H9 (cell line): Measurements from ENCODE around the gene LPP. TPM values are rescaled to one million over a fixed set of nuclear protein-coding genes. Genes with fewer than 3 reads are reported as not detected.

Experiments
- DNase-seq: peaks from one replicate; pipeline ENCODE4 v3.0.0-alpha.2; 2017
- H2AFZ ChIP-seq: one replicate; pipeline ENCODE4 v1.6.1; 2013; ENCODE audit warnings: mild to moderate bottlenecking, low read length, control low read depth, moderate library complexity
- H2AK5ac ChIP-seq: 2 replicates; pipeline ENCODE4 v1.6.1; 2013; ENCODE audit warnings: low read length, control low read depth, mixed read lengths; ENCODE audit not compliant: insufficient read length
- H2BK120ac ChIP-seq: one replicate; pipeline ENCODE4 v1.6.1; 2013; ENCODE audit warnings: low read depth, mild to moderate bottlenecking, low read length, control low read depth, inconsistent platforms; ENCODE audit not compliant: poor library complexity, severe bottlenecking
- H2BK12ac ChIP-seq: 2 replicates; pipeline ENCODE4 v1.6.1; 2013; ENCODE audit warnings: low read length, control low read depth, mixed read lengths, low read depth; ENCODE audit not compliant: insufficient read length
- H2BK15ac ChIP-seq: 2 replicates; pipeline ENCODE4 v1.6.1; 2013; ENCODE audit warnings: low read depth, low read length, control low read depth
- H2BK20ac ChIP-seq: one replicate; pipeline ENCODE4 v1.6.1; 2013; ENCODE audit warnings: low read depth, mild to moderate bottlenecking, low read length, control low read depth, inconsistent platforms; ENCODE audit not compliant: poor library complexity, severe bottlenecking
- H2BK5ac ChIP-seq: 2 replicates; pipeline ENCODE4 v1.6.1; 2013; ENCODE audit warnings: low read length, control low read depth, mixed read lengths; ENCODE audit not compliant: insufficient read length
- H3K14ac ChIP-seq: 2 replicates; pipeline ENCODE4 v1.6.1; 2013; ENCODE audit warnings: low read length, control low read depth; ENCODE audit not compliant: insufficient read depth
- H3K18ac ChIP-seq: 2 replicates; pipeline ENCODE4 v1.6.1; 2013; ENCODE audit warnings: low read depth, mild to moderate bottlenecking, mixed read lengths, low read length, control low read depth; ENCODE audit not compliant: insufficient read length
- H3K23ac ChIP-seq: 2 replicates; pipeline ENCODE4 v1.6.1; 2013; ENCODE audit warnings: low read length, control low read depth, mixed read lengths, low read depth; ENCODE audit not compliant: insufficient read length
- H3K23me2 ChIP-seq: 2 replicates; pipeline ENCODE4 v1.6.1; 2013; ENCODE audit warnings: low read depth, mild to moderate bottlenecking, mixed read lengths, low read length, control low read depth; ENCODE audit not compliant: insufficient read length, poor library complexity, severe bottlenecking
- H3K27ac ChIP-seq: 2 replicates; pipeline ENCODE4 v1.5.1; 2013; ENCODE audit warnings: low read length, control low read depth, mixed read lengths, low read depth; ENCODE audit not compliant: insufficient read length
- H3K27me3 ChIP-seq: 2 replicates; pipeline ENCODE4 v1.6.1; 2013; ENCODE audit warnings: low read length, control low read depth, inconsistent platforms; ENCODE audit not compliant: insufficient read depth
- H3K4ac ChIP-seq: 2 replicates; pipeline ENCODE4 v1.6.1; 2013; ENCODE audit warnings: low read depth, mild to moderate bottlenecking, control low read depth, inconsistent platforms, low read length, moderate library complexity
- H3K4me1 ChIP-seq: 2 replicates; pipeline ENCODE4 v1.6.1; 2013; ENCODE audit warnings: low read length, control low read depth, inconsistent platforms; ENCODE audit not compliant: insufficient read depth
- H3K4me2 ChIP-seq: 2 replicates; pipeline ENCODE4 v1.6.1; 2013; ENCODE audit warnings: low read length, control low read depth, mixed read lengths; ENCODE audit not compliant: insufficient read length, insufficient read depth
- H3K56ac ChIP-seq: 2 replicates; pipeline ENCODE4 v1.6.1; 2013; ENCODE audit warnings: low read depth, mild to moderate bottlenecking, mixed read lengths, low read length, control low read depth; ENCODE audit not compliant: insufficient read length
- H3K79me1 ChIP-seq: 2 replicates; pipeline ENCODE4 v1.6.1; 2013; ENCODE audit warnings: low read depth, mild to moderate bottlenecking, moderate library complexity, low read length, control low read depth, inconsistent platforms; ENCODE audit not compliant: insufficient read depth, poor library complexity, severe bottlenecking
- H3K79me2 ChIP-seq: 2 replicates; pipeline ENCODE4 v1.6.1; 2013; ENCODE audit warnings: low read length, control low read depth, inconsistent platforms; ENCODE audit not compliant: insufficient read depth
- H3K9ac ChIP-seq: 2 replicates; pipeline ENCODE4 v1.6.1; 2013; ENCODE audit warnings: low read length, control low read depth, mixed read lengths; ENCODE audit not compliant: insufficient read length; ENCODE audit errors: extremely low read depth
- H3K9me3 ChIP-seq: one replicate; pipeline ENCODE4 v1.6.1; 2013; ENCODE audit warnings: low read depth, low read length, inconsistent platforms; ENCODE audit not compliant: control insufficient read depth
- H3T11ph ChIP-seq: one replicate; pipeline ENCODE4 v1.6.1; 2013; ENCODE audit warnings: mild to moderate bottlenecking, low read length, control low read depth, inconsistent platforms
- H4K20me1 ChIP-seq: one replicate; pipeline ENCODE4 v1.6.1; 2013; ENCODE audit not compliant: control insufficient read depth, insufficient read length, insufficient read depth
- H4K5ac ChIP-seq: 2 replicates; pipeline ENCODE4 v1.6.1; 2013; ENCODE audit warnings: low read depth, mild to moderate bottlenecking, mixed read lengths, low read length, control low read depth; ENCODE audit not compliant: insufficient read length
- H4K8ac ChIP-seq: replicated peaks from 2 replicates; pipeline ENCODE4 v1.6.1; 2013; ENCODE audit warnings: low read length, control low read depth, mixed read lengths, low read depth; ENCODE audit not compliant: insufficient read length
- H4K91ac ChIP-seq: 2 replicates; pipeline ENCODE4 v1.6.1; 2013; ENCODE audit warnings: low read depth, mild to moderate bottlenecking, moderate library complexity, mixed read lengths, low read length, control low read depth; ENCODE audit not compliant: insufficient read length
- H3K27ac Mint-ChIP-seq, 3 experiments: 2 replicates in 2 of 3; 3 replicates in 1 of 3; pipeline ENCODE4 v1.8.0; 2020 to 2021; ENCODE audit warnings: mixed read lengths in 3 of 3, mild to moderate bottlenecking in 1 of 3, moderate library complexity in 1 of 3
- H3K27me3 Mint-ChIP-seq: 2 replicates; pipeline ENCODE4 v1.8.0; 2021; ENCODE audit warnings: low read depth, mild to moderate bottlenecking, moderate library complexity, mixed read lengths
- H3K36me3 Mint-ChIP-seq, 3 experiments: 2 replicates in 2 of 3; 3 replicates in 1 of 3; pipeline ENCODE4 v1.8.0; 2020 to 2021; ENCODE audit warnings: low read depth in 3 of 3, mixed read lengths in 3 of 3; ENCODE audit not compliant: insufficient read depth in 1 of 3
- H3K4me1 Mint-ChIP-seq, 2 experiments: 2 replicates each; pipeline ENCODE4 v1.8.0; 2020; ENCODE audit warnings: mixed read lengths in 2 of 2
- H3K4me3 Mint-ChIP-seq, 2 experiments: 2 replicates in 1 of 2; 3 replicates in 1 of 2; pipeline ENCODE4 v1.8.0; 2020 to 2021; ENCODE audit warnings: mild to moderate bottlenecking in 2 of 2, mixed read lengths in 2 of 2, moderate library complexity in 1 of 2
- H3K9me3 Mint-ChIP-seq, 2 experiments: 2 replicates in 1 of 2; 3 replicates in 1 of 2; pipeline ENCODE4 v1.8.0; 2020; ENCODE audit warnings: mild to moderate bottlenecking in 2 of 2, mixed read lengths in 2 of 2, moderate library complexity in 1 of 2
- CTCF ChIP-seq: fragments of 200-600 bp; sonication (generic); conservative IDR thresholded peaks from 3 replicates; pipeline ENCODE4 v1.8.0; 2021; ENCODE audit warnings: antibody characterized with exemption, mild to moderate bottlenecking
- WGBS: extraction: QIAGEN DNeasy Blood & Tissue Kit; methylation state at CpG from one replicate; pipeline ENCODE4 v1.1.7; 2013; ENCODE audit warnings: missing lambda C conversion rate, low lambda C conversion rate, mixed read lengths; ENCODE audit not compliant: insufficient read length; ENCODE audit errors: extremely low coverage; 5-methylcytosine and 5-hydroxymethylcytosine counted together
- total RNA-seq: library from RNA; stranded (reverse); gene quantifications from 2 replicates; pipeline ENCODE4 v1.2.1, GENCODE V29; 2021

LPP gene
- total RNA-seq, 1 experiment from 2014 or later: 64.6 TPM

DNA sequence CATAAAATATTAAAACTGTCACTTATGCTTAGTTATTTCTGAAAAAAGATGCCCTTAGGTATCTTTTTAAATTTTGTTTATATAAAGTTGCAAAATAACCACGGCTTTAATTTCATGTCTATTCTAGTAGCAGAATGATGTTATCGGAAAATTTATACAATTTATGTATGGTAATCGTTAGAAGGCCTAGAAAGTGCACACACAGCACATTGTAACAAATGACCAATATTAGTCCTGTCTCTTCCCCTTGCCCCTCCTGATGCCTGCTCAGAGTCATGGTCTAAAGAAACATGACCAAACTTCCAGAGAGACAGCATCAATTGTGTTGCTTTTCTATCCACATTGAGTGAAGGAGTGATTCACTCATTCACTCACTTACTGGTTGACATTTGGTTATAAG lies 6.2 kb upstream of the LPP start:
- Histone ChIP-seq H3K27me3 (no peaks in the 10 kb centered on the region; the same call in 1 of the 2 replicates), H4K5ac (no peak overlapping the region), H3K4me1 (peaks cover 4% of the 10 kb centered on the region), H3K9ac (no peak overlapping the region), H3K23me2 (peaks cover 5% of the 10 kb centered on the region), H2BK120ac (no peak overlapping the region), H3K4me2 (no peak overlapping the region), H3K9me3 (no peaks in the 10 kb centered on the region), H3K27ac (no peak overlapping the region), H3K14ac (no peak overlapping the region), H2BK20ac (no peak overlapping the region), H3K23ac (no peak overlapping the region), H4K20me1 (no peaks in the 10 kb centered on the region), H2BK5ac (no peak overlapping the region), H2AK5ac (no peak overlapping the region), H3K56ac (no peak overlapping the region), H2BK12ac (no peak overlapping the region), H4K91ac (no peak overlapping the region), H4K8ac (no peak overlapping the region), H3K79me1 (no peaks in the 10 kb centered on the region), H3K79me2 (no peaks in the 10 kb centered on the region), H2BK15ac (no peak overlapping the region), H2AFZ (no peak overlapping the region), H3K18ac (no peak overlapping the region), H3T11ph (no peak overlapping the region), H3K4ac (no peak overlapping the region)
- no peak overlapping the region for H3K27ac Mint-ChIP-seq
- no peaks in the 10 kb centered on the region for H3K36me3 Mint-ChIP-seq
- no peak overlapping the region for H3K4me3 Mint-ChIP-seq
- DNase-seq: no peak
- H3K9me3 Mint-ChIP-seq: no peaks in the 10 kb centered on the region
- WGBS: no CpG with 5 or more reads among the region's 3 CpGs
- TF ChIP-seq CTCF: no peak
- H3K27me3 Mint-ChIP-seq: peaks cover 11% of the 10 kb centered on the region
- H3K4me1 Mint-ChIP-seq: peaks cover 9 to 10% of the 10 kb centered on the region in 2 experiments
